SH-SY5Y (cell line): Measurements from ENCODE around the gene CYB5R3.

ENCODE experiments used
- GATA2 ChIP-seq: IDR thresholded peaks from 2 replicates; pipeline ENCODE4 v1.6.1; 2011; ENCODE audit warnings: mild to moderate bottlenecking, low read depth, low read length
- GATA3 ChIP-seq: IDR thresholded peaks from 2 replicates; pipeline ENCODE4 v1.6.1; 2011; ENCODE audit warnings: low read depth, mild to moderate bottlenecking, low read length, moderate library complexity

- TF ChIP-seq GATA3 (no peak), GATA2 (no peak)
These were observed 34.5 kb upstream of the CYB5R3 start for GRCh38 chr22:42683578-42684283.
